ENCODE measurements around the gene CNKSR3.

The CNKSR3 gene

GRCh38 chr6:154352898-154353585 is 157.4 kb downstream of the CNKSR3 start:
- Histone ChIP-seq H3K4me1 (no peaks in the 10 kb centered on the region), H3K9me3 (no peaks in the 10 kb centered on the region), H3K4me3 (no peak overlapping the region), H3K27ac (no peak overlapping the region), H3K36me3 (no peaks in the 10 kb centered on the region), H3K27me3 (no peaks in the 10 kb centered on the region)
- TF ChIP-seq, protein P1, sequence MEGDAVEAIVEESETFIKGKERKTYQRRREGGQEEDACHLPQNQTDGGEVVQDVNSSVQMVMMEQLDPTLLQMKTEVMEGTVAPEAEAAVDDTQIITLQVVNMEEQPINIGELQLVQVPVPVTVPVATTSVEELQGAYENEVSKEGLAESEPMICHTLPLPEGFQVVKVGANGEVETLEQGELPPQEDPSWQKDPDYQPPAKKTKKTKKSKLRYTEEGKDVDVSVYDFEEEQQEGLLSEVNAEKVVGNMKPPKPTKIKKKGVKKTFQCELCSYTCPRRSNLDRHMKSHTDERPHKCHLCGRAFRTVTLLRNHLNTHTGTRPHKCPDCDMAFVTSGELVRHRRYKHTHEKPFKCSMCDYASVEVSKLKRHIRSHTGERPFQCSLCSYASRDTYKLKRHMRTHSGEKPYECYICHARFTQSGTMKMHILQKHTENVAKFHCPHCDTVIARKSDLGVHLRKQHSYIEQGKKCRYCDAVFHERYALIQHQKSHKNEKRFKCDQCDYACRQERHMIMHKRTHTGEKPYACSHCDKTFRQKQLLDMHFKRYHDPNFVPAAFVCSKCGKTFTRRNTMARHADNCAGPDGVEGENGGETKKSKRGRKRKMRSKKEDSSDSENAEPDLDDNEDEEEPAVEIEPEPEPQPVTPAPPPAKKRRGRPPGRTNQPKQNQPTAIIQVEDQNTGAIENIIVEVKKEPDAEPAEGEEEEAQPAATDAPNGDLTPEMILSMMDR (IDR thresholded peaks at IDR 0.05), result no peak
- intact Hi-C loops (cut with DNase I; ENCODE audit: low total_unique reads), result no loop called here
- DNase-seq, result no peak

GRCh38 chr6:154350293-154350692 is 160.2 kb downstream of the CNKSR3 start:
- Histone ChIP-seq H3K27ac (no peak overlapping the region), H3K9me3 (no peaks in the 10 kb centered on the region), H3K36me3 (no peaks in the 10 kb centered on the region), H3K4me3 (no peak overlapping the region), H3K27me3 (no peaks in the 10 kb centered on the region), H3K4me1 (no peaks in the 10 kb centered on the region)
- DNase-seq, result no peak
- intact Hi-C loops (cut with DNase I; ENCODE audit: low total_unique reads), result no loop called here
- TF ChIP-seq, protein P1 (IDR thresholded peaks at IDR 0.05), result no peak

- intact Hi-C loops (cut with DNase I; ENCODE audit: low total_unique reads), result no loop called here
Observed at GRCh38 chr6:154347981-154348380, 162.5 kb downstream of the CNKSR3 start.

GRCh38 chr6:154345811-154346210 is 164.7 kb downstream of the CNKSR3 start:
- no peaks in the 10 kb centered on the region for H3K9me3 ChIP-seq
- no peaks in the 10 kb centered on the region for H3K4me1 ChIP-seq
- no peak for DNase-seq
- no peak overlapping the region for H3K27ac ChIP-seq
- no peak overlapping the region for H3K4me3 ChIP-seq
- no peaks in the 10 kb centered on the region for H3K36me3 ChIP-seq
- H3K27me3 ChIP-seq, result no peaks in the 10 kb centered on the region
- TF ChIP-seq, protein P1 (IDR thresholded peaks at IDR 0.05), result no peak
- intact Hi-C loops (cut with DNase I; ENCODE audit: low total_unique reads), result no loop called here

More at GRCh38 chr6:154347981-154348380, 162.5 kb downstream of the CNKSR3 start:
- TF ChIP-seq, protein P1 (IDR thresholded peaks at IDR 0.05), result no peak
- Histone ChIP-seq H3K9me3 (no peaks in the 10 kb centered on the region), H3K4me3 (no peak overlapping the region), H3K36me3 (no peaks in the 10 kb centered on the region), H3K4me1 (no peaks in the 10 kb centered on the region), H3K27me3 (no peaks in the 10 kb centered on the region), H3K27ac (no peak overlapping the region)
- DNase-seq, result no peak

- TF ChIP-seq, protein P1 (IDR thresholded peaks at IDR 0.05), result no peak
Observed at GRCh38 chr6:154343473-154344308, 166.8 kb downstream of the CNKSR3 start.

More at GRCh38 chr6:154343473-154344308, 166.8 kb downstream of the CNKSR3 start:
- Histone ChIP-seq H3K4me1 (no peaks in the 10 kb centered on the region), H3K36me3 (no peaks in the 10 kb centered on the region), H3K4me3 (no peak overlapping the region), H3K27ac (no peak overlapping the region), H3K27me3 (no peaks in the 10 kb centered on the region), H3K9me3 (no peaks in the 10 kb centered on the region)
- no peak for DNase-seq
- intact Hi-C loops (cut with DNase I; ENCODE audit: low total_unique reads), result no loop called here

Measured in tibial artery (tissue), 4 donors.